HG03521 (cell line): ENCODE measurements around the gene CLEC7A.
A peak's percentile ranks its signal among the peaks of the same experiment; 100 is the strongest.

Source experiments
- ATAC-seq: cut with Tn5 transposase; IDR thresholded peaks from one replicate; pipeline ENCODE4 v1.9.1; 2021; ENCODE audit warnings: mild to moderate bottlenecking, moderate library complexity; ENCODE audit not compliant: unreplicated experiment

Gene CLEC7A

DNA sequence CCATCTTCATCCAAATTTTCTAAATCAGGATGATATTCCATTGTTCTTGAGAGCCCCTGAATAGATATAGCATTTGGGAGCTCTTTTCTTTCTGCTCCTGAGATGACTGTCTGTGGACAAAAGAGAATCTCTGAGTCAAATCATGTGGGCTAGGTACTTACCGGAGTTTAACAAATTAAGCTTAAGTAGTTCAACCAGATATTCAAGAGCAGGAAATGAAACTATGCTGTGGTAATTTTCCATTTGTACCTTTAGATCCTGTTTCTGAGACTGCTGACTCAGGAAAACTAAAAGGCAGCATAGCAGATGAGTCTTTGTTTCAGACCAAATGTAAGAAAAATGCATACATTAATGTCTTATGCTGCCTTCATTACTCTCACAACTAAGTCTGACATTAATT is at the start of gene CLEC7A:
TSS of gene CLEC7A (minus strand) at position 158 of the 400 bp plus-strand sequence. CDS start at position 41, 117 bp downstream.
- no peak for ATAC-seq

DNA sequence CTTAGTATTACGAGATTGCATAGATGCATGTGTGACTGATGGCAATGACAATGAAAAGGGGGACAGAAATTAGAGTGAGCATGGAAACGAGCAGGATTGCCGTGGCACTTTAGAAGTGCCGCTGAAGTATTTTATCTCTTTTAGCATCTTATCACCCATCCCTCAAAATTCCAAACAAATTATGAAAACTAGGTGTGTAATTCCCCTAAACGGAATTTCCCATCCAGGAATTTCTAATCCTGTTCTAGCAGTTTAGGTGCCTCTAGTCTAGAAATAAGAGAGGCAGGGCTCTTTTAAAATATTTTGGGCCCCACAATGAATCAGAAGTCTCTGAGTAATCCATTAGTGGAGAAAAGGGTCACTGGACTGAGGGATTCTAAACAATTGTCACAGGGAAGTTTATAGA is 49.8 kb upstream of the CLEC7A start:
- no peak for ATAC-seq

DNA sequence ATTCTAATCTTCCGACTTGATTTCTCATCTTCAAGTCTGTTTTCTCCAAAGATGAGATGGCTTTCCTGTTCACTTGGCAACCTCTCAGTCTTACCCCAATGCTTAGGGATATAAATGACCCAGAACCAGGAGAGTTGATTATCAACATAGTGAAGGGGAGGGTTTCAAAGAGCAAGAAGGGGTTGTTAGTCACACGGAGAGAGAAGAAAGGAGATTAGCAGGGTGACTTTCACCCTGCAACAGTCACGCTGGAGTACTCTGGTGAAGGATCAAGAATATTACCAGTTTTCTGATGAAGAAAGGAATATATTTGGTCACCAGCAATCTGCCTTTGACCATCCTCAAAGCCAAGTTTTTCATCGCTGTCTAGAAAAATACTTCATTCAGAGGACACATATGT is 48.8 kb upstream of the CLEC7A start, which contains the start of gene TMEM52B:
TSS of gene TMEM52B (plus strand) at position 212 of the 400 bp plus-strand sequence. CDS start 543 bp downstream, outside the sequence.
- ATAC-seq, result no peak

DNA sequence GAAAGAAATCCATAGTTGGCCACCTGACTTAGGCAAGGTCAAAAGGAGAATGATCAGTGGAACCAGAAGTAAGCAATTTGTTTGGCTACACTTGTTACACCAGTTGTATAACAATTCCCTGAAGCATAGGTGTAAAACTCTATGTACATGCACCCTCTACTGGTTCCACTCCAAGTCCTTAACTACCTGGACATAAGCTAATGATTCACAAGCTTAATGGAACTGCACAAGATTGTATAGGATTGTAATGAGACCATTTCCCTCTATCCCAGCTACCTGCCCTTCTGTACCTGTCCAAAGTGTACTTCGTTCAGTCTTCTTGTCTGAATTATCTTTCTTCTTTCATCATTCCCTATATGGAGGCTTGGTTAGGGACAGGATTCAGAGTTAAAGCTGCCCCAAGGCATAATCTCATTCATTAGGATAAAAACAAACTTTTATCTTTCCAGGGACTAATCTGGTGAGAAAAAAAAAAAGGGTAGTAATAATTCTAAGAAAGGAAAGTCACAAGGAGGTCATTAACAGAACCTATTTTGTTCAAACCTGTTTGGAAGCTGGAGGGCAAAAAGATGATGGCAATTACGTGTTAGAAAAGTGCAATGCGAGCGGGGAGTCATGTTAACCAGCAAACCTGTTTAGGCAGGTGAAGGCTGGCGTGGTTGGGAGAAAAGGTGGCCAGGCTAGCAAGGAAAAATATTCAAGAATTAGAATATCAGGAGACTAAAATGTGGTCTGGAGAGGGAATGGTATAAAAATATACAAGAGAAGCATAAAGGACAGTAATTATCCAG is 46.0 kb upstream of the CLEC7A start:
- no peak for ATAC-seq

DNA sequence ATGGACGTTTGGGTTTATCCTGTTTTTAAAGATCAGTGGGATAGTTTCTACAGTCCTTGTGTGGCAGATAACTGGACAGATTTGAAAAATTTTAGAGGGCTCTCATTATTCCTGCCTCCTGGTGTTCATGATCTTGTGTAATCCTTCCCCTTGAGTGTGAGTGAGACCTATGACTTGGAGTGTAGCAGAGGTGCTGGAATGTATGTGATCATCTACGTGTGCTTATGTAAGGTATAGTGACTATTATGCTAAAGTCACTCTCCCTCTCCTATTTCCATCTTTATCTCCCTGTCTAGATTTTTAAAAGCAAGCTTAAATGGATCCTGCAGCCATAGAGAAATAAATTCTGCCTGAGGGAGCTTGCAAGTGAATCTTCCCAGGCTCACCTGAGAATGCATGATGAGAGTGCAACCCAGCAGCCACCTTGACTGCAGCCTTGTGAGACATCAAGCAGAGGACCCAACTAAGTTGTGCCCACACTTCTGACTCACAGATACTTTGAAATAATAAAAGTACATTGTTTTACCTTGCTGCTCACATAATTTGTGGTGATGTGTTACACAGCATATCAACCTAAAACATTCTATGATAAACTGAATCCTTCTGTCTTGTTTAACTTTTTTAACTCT is 45.1 kb upstream of the CLEC7A start:
- no peak for ATAC-seq

DNA sequence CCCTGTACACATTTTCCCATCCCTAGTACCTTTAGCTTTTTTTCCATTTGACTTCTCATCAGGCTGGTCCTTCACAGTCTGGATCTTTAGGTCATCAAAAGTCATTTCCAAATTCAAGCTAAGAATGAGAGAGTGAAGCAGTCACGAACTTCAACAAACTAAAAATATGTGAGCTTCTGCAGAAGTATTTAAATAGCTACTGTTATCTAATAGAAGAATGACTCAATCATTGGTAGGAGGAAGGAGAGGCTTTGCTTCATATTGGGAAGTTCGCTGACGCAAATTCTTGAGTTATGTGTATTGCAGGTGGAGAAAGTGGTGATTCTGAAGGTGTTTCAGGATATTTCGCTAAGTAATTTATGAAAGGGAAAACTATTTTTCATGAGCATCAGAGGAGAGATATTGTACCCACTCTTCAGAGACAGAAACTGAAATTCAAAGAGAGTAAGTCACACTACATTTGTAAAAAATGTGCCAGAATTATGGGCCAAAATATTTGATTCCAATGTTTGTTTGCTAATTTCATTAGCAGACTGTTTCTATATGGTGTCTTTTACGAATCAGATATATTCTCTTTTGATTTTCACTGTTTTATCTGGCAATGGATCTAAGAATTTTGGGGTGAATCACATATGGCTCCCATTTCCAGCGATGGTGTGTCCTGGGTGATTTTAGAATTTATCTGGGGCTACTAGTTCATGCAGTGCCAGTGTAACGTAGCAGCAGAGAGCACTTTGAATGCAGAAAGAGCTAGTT is 42.2 kb upstream of the CLEC7A start, which contains the start of gene OLR1:
TSS of gene OLR1 (minus strand) at position 160 of the 756 bp plus-strand sequence. CDS start at position 105, 55 bp downstream.
- no peak for ATAC-seq

DNA sequence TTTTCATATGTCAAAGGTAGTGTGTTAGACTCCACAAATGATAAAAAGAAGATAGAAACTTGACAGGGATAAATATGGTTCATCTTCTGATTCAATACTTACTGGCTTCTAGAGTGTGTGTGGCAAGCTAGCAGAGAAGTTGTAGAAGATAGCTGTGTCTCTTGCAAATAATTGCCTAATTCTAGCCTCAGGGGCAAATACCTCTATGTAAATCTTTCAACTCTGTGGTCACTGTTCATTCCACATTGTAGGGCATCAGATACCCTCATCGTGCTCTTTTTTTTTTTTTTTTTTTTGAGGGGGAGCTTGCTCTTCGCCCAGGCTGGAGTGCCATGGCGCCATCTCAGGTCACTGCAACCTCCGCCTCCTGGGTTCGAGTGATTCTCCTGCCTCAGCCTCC is 40.2 kb upstream of the CLEC7A start:
- ATAC-seq, result no peak

DNA sequence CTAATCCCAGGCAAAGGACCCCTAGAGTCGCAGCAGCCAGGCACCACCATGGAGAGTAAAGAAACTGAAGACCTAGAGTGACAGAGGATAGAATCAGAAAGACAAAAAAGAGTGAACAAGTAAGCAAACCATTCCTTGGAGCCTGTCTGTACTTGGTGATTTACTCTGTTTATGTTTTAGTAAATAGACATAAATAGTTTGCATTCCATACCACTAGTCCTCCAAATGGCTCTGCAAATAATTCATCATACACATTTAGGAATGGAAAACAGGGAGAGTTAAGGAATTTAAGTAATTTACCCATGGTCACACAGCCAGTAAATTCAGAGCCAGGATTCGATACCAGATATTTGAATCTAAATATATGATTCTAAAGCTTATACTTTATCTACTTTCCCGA is 39.1 kb upstream of the CLEC7A start:
- no peak for ATAC-seq

DNA sequence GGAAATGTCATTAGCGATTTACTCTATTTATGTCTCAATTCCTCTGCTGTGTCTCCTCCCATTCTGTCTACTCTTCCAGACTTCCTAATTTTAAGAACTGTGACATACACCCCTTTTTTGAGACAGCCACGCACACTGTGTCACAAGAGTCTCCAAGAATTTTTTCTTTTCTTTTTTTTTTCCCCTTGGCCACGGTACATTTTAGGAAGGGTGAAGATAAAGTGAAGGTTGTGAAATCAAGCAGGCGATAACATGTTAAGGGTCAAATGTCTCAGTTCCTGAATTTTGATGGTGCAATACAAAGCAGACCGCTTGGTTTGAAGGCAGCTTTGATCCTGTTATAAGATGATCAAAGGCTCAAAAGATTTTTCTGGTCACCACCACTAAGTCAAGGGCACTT is 37.6 kb upstream of the CLEC7A start:
- ATAC-seq, result no peak

DNA sequence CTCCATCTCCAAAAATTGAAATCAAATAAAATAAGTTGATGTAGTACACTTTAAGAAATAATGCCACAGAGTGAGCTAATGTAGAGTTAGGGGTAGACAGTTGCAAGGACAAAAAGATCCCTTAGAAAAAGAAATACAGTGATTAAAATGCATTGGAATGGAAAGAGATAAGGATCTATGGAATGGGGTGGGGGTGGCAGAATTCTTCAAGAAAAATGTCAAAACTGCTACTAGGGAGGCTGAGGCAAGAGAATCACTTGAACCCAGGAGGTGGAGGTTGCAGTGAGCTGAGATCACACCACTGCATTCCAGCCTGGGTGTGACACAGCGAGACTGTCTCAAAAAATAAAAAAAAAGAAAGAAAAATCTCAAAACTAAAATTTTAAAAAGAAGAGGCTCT is 35.4 kb upstream of the CLEC7A start:
- no peak for ATAC-seq

DNA sequence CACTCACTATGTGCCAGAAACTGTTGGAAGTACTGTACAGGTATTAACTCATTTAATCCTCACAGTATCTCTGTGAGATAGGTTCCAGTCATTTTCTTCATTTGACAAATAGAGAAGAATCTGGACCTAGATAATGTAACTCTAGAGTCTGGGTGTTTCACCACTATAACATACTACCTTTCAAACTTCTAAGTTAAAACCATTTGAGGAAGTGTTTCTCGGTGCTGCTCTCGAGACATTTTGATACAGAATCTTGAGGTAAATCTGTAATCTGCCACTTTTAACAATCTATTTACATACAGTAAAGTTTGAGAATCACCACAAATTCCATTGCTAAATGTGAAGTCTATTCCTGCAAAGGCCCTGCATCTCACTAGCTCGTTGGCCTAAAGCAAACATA is 33.1 kb upstream of the CLEC7A start:
- ATAC-seq, result no peak

DNA sequence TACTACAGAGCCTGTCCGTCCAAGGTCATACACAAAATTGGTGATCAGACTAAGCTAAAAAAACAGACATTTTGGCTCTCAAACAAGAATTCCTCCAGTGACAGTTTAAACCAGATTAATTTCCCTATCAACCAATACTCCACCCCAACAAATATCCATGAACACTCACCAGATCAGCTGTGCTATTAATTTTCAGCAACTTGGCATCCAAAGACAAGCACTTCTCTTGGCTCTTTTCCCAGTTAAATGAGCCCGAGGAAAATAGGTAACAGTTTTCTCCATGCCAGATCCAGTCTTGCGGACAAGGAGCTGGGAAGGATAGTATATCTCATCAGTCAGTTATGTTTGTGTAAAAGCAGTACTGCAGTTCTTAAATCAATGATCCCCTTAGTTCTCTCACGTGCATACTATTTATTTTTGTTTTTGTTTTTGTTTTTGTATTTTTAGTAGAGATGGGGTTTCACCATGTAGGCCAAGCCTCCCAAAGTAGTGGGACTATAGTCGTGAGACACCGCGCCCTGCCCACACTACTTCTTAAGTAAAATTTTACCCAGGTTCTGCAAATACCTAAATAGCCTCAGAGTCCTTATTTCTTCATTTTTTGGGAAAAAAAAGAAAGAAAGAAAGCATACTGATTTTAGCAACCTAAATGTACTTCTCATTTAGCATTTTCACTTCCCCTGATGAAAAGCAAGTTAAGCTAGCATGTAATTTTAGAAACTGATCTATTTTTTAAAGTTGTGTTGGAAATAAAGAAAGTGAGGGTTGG is 30.8 kb upstream of the CLEC7A start:
- no peak for ATAC-seq

DNA sequence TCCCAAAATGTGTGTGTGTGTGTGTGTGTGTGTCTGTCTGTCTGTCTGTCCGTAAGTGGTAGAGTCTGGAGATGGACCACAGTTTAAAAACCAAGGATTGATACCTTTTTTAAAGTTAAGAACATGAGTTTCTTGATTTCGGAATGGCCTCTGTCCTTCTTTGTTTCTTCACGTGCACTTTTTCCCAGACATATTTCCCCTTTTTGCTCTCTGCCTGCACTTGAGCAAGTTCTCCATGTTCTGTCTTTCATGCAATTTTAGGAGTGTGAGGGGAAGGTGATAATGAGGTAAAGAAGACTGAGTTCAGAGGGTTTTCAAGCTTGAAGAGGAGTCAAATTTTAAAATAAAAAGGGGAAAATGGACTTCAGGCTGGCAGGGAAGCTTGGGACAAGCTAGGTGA is 29.3 kb upstream of the CLEC7A start:
- no peak for ATAC-seq

DNA sequence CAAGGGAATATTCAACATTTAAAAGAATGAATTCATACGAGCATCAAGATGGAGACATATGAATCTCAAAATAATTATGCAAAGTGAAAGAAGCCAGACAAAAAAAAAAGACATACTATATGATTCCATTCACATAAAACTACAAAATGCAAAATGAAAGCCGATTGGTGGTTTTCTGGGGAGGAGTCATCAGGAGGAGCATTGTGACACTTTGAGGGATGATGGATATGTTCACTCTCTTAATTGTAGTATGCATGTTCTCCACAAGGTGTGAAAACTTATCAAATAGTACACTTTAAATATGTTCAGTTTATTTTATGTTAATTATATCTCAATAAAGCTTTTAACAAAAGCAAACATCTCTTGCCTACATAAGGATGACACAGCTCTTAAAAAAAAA is 28.4 kb upstream of the CLEC7A start:
- ATAC-seq, result no peak

DNA sequence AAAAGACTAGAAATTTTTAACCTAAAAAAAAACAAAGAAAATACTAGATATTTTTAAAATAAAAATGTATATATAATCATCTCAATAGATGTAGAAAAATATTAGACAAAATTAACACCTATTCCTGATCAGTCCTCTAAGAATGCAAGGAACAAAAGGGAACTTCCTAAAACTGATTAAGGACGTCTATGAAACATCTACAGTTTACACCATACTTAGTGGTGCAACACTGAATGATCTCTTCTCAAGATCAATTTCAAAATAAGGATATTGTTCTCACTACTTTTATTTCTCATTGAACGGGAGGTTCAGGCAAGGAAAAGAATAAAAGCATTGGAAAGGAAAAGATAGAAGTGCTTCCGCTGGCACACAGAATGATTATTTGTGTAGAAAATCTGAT is 26.0 kb upstream of the CLEC7A start:
- no peak for ATAC-seq

DNA sequence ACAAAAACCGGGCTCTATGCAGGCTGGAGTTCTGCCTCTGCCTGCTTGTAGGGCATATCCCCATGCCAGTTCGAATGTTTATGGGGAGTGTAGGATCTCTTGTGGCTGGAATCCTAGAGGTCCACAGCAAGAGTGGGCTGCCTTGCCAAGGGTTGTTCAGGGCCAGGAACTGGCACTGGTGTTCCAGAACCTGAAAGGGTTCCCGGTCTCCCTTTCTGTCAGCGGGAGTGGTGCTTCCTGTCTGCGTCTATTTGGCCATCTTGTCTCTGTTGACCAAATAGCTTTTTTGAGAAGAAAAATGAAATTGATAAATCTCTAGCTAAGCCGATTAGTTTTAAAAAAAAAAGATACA is 24.1 kb upstream of the CLEC7A start:
- ATAC-seq, result no peak

DNA sequence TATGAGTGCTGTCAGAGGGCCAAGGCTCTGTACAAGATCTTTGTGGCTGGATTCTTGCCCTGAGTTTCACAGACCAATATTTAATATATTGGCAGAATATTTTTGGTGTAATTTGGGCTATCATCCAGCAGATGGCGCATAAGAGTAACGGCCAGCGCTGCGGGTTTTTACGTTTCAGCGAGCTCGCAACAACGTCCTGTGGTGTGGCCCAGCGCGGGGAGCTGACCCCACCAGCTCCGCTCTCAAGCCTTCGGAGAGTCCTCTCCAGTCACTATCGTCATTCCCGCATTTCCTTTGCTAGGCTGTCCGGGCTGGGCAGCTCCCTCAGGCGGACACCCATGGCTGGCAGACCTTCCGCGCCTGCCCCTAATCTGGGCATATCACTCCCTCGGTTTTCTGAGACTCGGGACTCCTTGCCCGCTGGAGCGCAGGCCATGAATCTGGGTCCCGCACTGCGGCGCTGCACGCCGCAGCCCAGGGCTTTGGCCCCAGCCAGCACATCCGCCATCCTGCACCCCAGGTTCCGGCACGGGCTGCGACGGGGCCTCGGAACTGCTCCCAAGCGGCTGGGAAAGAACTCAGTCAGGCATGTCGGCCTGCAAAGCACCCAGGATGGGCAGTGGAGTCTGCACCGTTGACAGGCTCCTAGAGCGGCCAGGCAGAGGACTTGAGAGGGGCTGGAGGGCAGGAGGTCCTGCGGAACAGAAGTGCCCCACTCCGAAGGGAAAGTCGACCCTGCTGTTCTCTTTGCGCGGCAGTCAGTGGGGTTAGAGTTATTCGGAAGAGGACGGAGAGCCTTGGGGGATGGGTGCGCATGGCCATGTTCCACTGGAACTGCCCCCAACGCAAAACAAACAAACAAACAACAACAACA is 23.5 kb upstream of the CLEC7A start:
- peak; percentile 44 for ATAC-seq

DNA sequence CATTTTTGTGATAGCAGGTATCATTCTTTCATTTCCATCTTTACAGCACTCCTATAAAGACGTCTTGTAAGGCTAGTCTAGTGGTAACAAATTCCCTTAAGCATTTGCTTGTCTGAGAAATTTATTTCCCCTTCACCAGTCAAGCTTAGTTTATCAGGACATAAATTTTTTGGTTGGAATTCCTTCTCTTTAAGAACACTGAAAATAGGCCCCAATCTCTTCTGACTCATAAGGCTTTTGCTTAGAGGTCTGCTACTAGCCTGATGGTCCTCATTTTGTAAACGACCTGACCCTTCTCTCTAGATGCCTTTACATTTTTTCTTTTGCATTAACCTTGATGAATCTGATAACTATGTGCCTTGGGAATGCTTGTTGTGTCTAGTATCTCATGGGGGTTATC is 21.6 kb upstream of the CLEC7A start:
- no peak for ATAC-seq

DNA sequence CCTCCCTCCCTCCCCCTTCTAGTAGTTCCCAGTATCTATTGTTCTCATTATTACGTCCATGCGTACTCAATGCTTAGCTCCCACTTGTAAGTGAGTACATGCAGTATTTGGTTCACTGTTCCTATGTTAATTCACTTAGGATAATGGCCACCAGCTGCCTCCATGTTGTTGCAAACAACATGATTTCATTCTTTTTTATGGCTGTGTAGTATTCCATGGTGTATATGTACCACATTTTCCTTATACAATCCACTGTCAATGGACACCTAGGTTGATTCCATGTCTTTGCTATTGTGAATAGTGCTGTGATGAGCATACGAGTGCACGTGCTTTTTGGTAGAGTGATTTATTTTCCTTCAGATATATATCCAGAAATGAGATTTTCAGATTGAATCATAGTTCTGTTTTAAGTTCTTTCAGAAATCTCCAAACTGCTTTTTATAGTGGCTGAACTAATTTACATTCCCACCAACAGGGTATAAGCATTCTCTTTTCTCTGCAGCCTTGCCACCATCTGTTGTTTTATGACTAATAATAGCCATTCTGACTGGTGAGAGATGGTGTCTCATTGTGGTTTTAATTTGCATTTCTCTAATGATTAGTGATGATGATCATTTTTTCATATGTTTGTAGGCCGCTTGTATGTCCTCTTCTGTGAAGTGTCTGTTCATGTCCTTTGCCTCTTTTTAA is 17.9 kb upstream of the CLEC7A start:
- peak; percentile 62 for ATAC-seq
